ENCODE data around the gene NMRK1.

- TF ChIP-seq POLR2A (IDR thresholded peaks at IDR 0.05) (no peak), CTCF (IDR thresholded peaks at IDR 0.05) (no peak)
Measured at GRCh38 chr9:75132244-75132643, 44.3 kb upstream of the NMRK1 start.
